SU-DHL-6 (cell line): Measurements from ENCODE around the gene SLC26A2.

Source experiments
- EZH2phosphoT487 ChIP-seq: fragments of 200-600 bp; sonication (generic), shearing (Covaris generic); conservative IDR thresholded peaks from 2 replicates; pipeline ENCODE4 v1.6.1; 2018; ENCODE audit warnings: mild to moderate bottlenecking, antibody characterized with exemption, low read length, moderate library complexity, mixed read lengths
- TF ChIP-seq, protein P1 (sequence below): fragments of 200-600 bp; sonication (generic); IDR thresholded peaks from one replicate; pipeline ENCODE4 v1.5.1; 2017; ENCODE audit warnings: antibody characterized with exemption, mild to moderate bottlenecking, low read length, moderate library complexity; ENCODE audit not compliant: insufficient read depth, poor library complexity, severe bottlenecking

DNA sequence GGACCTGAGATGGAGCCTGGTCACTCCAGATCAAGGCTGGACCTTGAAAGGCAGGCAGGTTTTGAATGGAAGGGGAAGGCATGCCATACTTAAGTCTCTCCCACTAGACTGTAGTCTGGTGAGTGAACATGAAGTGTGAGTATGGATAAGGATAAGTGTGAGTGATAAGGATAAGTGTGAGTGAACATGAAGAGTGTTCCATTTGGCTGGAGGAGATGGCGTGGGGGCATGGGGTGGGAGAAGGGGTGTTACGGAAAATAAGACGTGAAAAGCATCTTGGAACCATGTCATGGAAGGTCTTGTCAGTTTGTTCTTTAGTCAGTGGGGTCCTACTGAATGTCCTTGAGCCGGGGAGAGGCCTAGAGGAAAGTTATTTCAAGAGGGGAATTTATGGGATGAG lies 72.8 kb downstream of the SLC26A2 start:
- TF ChIP-seq EZH2phosphoT487 = no peak
- TF ChIP-seq, protein P1, sequence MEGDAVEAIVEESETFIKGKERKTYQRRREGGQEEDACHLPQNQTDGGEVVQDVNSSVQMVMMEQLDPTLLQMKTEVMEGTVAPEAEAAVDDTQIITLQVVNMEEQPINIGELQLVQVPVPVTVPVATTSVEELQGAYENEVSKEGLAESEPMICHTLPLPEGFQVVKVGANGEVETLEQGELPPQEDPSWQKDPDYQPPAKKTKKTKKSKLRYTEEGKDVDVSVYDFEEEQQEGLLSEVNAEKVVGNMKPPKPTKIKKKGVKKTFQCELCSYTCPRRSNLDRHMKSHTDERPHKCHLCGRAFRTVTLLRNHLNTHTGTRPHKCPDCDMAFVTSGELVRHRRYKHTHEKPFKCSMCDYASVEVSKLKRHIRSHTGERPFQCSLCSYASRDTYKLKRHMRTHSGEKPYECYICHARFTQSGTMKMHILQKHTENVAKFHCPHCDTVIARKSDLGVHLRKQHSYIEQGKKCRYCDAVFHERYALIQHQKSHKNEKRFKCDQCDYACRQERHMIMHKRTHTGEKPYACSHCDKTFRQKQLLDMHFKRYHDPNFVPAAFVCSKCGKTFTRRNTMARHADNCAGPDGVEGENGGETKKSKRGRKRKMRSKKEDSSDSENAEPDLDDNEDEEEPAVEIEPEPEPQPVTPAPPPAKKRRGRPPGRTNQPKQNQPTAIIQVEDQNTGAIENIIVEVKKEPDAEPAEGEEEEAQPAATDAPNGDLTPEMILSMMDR = no peak
